Body of pancreas (tissue), 4 donors: ENCODE data around the gene CMC4. TPM values are rescaled to one million over a fixed set of nuclear protein-coding genes. Genes with fewer than 3 reads are reported as not detected.

ENCODE experiments used
- ATAC-seq: fragments of 150-250 bp; one replicate; pipeline ENCODE4 v1.9.1; 2016
- DNase-seq, 4 donors: peaks; one replicate each; pipeline ENCODE4 v3.0.0-alpha.2; 2019
- H3K27ac ChIP-seq, 4 donors: fragments of 200-600 bp; sonication (generic); 1 replicate in 3 of 4; 2 replicates in 1 of 4; pipeline versions ENCODE4 v1.5.1 to v1.6.1; 2016 to 2019; ENCODE audit warnings: mild to moderate bottlenecking in 1 of 4, mixed read lengths in 1 of 4, moderate library complexity in 1 of 4
- H3K27me3 ChIP-seq, 2 donors: fragments of 200-600 bp; sonication (generic); one replicate each; pipeline ENCODE4 v1.6.0; 2016; ENCODE audit warnings: mild to moderate bottlenecking in 1 of 2
- H3K36me3 ChIP-seq, 2 donors: fragments of 200-600 bp; sonication (generic); replicated peaks in 1 of 2; 2 replicates each; pipeline ENCODE4 v1.5.1; 2016; ENCODE audit warnings: low read depth in 2 of 2; ENCODE audit not compliant: insufficient read depth in 1 of 2
- H3K4me1 ChIP-seq: fragments of 200-600 bp; sonication (generic); one replicate; pipeline ENCODE4 v1.6.0; 2016
- H3K4me3 ChIP-seq, 2 donors: fragments of 200-600 bp; sonication (generic); 1 replicate in 1 of 2; 2 replicates in 1 of 2; pipeline ENCODE4 v1.5.1; 2016 to 2019
- H3K9me3 ChIP-seq, 3 donors: fragments of 200-600 bp; sonication (generic); 1 replicate in 2 of 3; 2 replicates in 1 of 3; pipeline ENCODE4 v1.5.1; 2016
- CTCF ChIP-seq, 7 experiments: fragments of 450-650 bp in 4 of 7; fragments of 200-600 bp in 3 of 7; sonication (generic) in 3 of 7; IDR thresholded peaks; one replicate each; pipeline ENCODE4 v1.5.1; 2016 to 2019; ENCODE audit warnings: antibody characterized with exemption in 7 of 7
- POLR2A ChIP-seq, 3 donors: fragments of 450-650 bp; IDR thresholded peaks; one replicate each; pipeline ENCODE4 v1.6.1; 2016; ENCODE audit warnings: antibody characterized with exemption in 3 of 3, mild to moderate bottlenecking in 2 of 3
- WGBS, 2 donors: methylation state at CpG; one replicate each; pipeline ENCODE4 v1.1.5; 2017; 5-methylcytosine and 5-hydroxymethylcytosine counted together
- intact Hi-C: fragments of 100-400 bp; cut with DNase I; formaldehyde crosslinking; loops from one replicate; pipeline ENCODE4 v1.15.1; 2023
- total RNA-seq, 2 donors: library from RNA; depleted of rRNA; stranded (reverse); fragments of >200 nt; gene quantifications; one replicate each; pipeline ENCODE4 v1.1.0, GENCODE V29; 2016

Gene CMC4
- total RNA-seq, 2 donors from 2014 or later = 8.9 to 20.5 TPM

GRCh38 chrX:155035688-155036087 is 35.2 kb downstream of the CMC4 start:
- no peak for ATAC-seq
- Histone ChIP-seq H3K9me3 (no peaks in the 10 kb centered on the region), H3K27ac (no peak overlapping the region), H3K4me1 (no peaks in the 10 kb centered on the region), H3K4me3 (no peak overlapping the region), H3K36me3 (no peaks in the 10 kb centered on the region), H3K27me3 (no peaks in the 10 kb centered on the region)
- WGBS, 2 donors = 91 to 92% methylated on average over 4 of the region's 4 CpGs
- no peak for TF ChIP-seq CTCF (IDR thresholded peaks at IDR 0.05)
- no peak for TF ChIP-seq POLR2A (IDR thresholded peaks at IDR 0.05)
- DNase-seq = no peak
- intact Hi-C loops = no loop called here

- ATAC-seq (no peak), DNase-seq (no peak)
- H3K4me3 ChIP-seq = no peak overlapping the region
- H3K4me1 ChIP-seq = no peaks in the 10 kb centered on the region
- no peaks in the 10 kb centered on the region for H3K36me3 ChIP-seq
- H3K9me3 ChIP-seq = no peaks in the 10 kb centered on the region
- no peaks in the 10 kb centered on the region for H3K27me3 ChIP-seq
- H3K27ac ChIP-seq = peak overlapping the region in 2 of 4 donors; percentile 6 to 50
- TF ChIP-seq POLR2A (IDR thresholded peaks at IDR 0.05) (no peak), CTCF (IDR thresholded peaks at IDR 0.05) (no peak)
- 38 to 75% methylated on average over 1 to 5 of the region's 5 CpGs for WGBS, 2 donors
- intact Hi-C loops = no loop called here
Measured at GRCh38 chrX:155031657-155032056, 39.3 kb downstream of the CMC4 start.

GRCh38 chrX:155028877-155029291 is 42.1 kb downstream of the CMC4 start:
- Histone ChIP-seq H3K27me3 (no peaks in the 10 kb centered on the region), H3K4me3 (no peak overlapping the region), H3K36me3 (no peaks in the 10 kb centered on the region), H3K9me3 (no peaks in the 10 kb centered on the region), H3K27ac (peak overlapping the region; percentile 87 to 99 (median 96)), H3K4me1 (peaks cover 18% of the 10 kb centered on the region)
- ATAC-seq = no peak
- peak in 1 of 4 donors; percentile 18 for DNase-seq
- 36 to 58% methylated on average over 2 of the region's 2 CpGs for WGBS, 2 donors
- intact Hi-C loops = no loop called here
- peak in 2 of 3 donors; percentile 21 to 49 for TF ChIP-seq POLR2A (IDR thresholded peaks at IDR 0.05)
- TF ChIP-seq CTCF (IDR thresholded peaks at IDR 0.05) = no peak

- intact Hi-C loops = no loop called here
- 3 to 13% methylated on average over 3 of the region's 3 CpGs for WGBS, 2 donors
- DNase-seq (no peak), ATAC-seq (no peak)
- Histone ChIP-seq H3K9me3 (no peaks in the 10 kb centered on the region), H3K4me3 (no peak overlapping the region), H3K27ac (peak overlapping the region; percentile 87 to 99 (median 96)), H3K27me3 (no peaks in the 10 kb centered on the region), H3K36me3 (no peaks in the 10 kb centered on the region), H3K4me1 (peaks cover 20% of the 10 kb centered on the region)
- TF ChIP-seq POLR2A (IDR thresholded peaks at IDR 0.05) = no peak
- no peak for TF ChIP-seq CTCF (IDR thresholded peaks at IDR 0.05)
Measured at GRCh38 chrX:155028129-155028528, 42.8 kb downstream of the CMC4 start.

GRCh38 chrX:155027509-155028066 is 43.3 kb downstream of the CMC4 start:
- DNase-seq = peak in 3 of 4 donors; percentile 19 to 63 (median 30)
- H3K36me3 ChIP-seq = no peaks in the 10 kb centered on the region
- WGBS, 2 donors = 0 to 1% methylated on average over 14 of the region's 14 CpGs
- H3K4me3 ChIP-seq = peak overlapping the region; percentile 16 to 22
- H3K4me1 ChIP-seq = peaks cover 20% of the 10 kb centered on the region
- ATAC-seq = peak; percentile 31
- H3K9me3 ChIP-seq = no peaks in the 10 kb centered on the region
- TF ChIP-seq POLR2A (IDR thresholded peaks at IDR 0.05) (peak in 2 of 3 donors; percentile 12 to 66), CTCF (IDR thresholded peaks at IDR 0.05) (no peak)
- intact Hi-C loops = no loop called here
- H3K27me3 ChIP-seq = no peaks in the 10 kb centered on the region
- H3K27ac ChIP-seq = peak overlapping the region; percentile 87 to 99 (median 96)
